GM12892 (cell line): ENCODE results near the gene SLC35F1.

ENCODE experiments used
- POLR2AphosphoS5 ChIP-seq: IDR thresholded peaks from 2 replicates; pipeline ENCODE4 v1.6.1; 2011; ENCODE audit warnings: low read depth, low read length, control low read depth
- TAF1 ChIP-seq: IDR thresholded peaks from 2 replicates; pipeline ENCODE4 v1.6.1; 2011; ENCODE audit warnings: low read depth, mild to moderate bottlenecking, control low read depth, low read length, borderline replicate concordance

GRCh38 chr6:117947234-117947633 is 40.2 kb downstream of the SLC35F1 start:
- no peak for TF ChIP-seq POLR2AphosphoS5
- TF ChIP-seq TAF1, result no peak
